ENCODE results near the gene MED17.
"Not testable (repeated sequence)": the region's sequence is repeated elsewhere in the genome, so short reads cannot be mapped to it uniquely, and the experiment has no call there.

- TF ChIP-seq, protein P1, sequence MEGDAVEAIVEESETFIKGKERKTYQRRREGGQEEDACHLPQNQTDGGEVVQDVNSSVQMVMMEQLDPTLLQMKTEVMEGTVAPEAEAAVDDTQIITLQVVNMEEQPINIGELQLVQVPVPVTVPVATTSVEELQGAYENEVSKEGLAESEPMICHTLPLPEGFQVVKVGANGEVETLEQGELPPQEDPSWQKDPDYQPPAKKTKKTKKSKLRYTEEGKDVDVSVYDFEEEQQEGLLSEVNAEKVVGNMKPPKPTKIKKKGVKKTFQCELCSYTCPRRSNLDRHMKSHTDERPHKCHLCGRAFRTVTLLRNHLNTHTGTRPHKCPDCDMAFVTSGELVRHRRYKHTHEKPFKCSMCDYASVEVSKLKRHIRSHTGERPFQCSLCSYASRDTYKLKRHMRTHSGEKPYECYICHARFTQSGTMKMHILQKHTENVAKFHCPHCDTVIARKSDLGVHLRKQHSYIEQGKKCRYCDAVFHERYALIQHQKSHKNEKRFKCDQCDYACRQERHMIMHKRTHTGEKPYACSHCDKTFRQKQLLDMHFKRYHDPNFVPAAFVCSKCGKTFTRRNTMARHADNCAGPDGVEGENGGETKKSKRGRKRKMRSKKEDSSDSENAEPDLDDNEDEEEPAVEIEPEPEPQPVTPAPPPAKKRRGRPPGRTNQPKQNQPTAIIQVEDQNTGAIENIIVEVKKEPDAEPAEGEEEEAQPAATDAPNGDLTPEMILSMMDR (IDR thresholded peaks at IDR 0.05) = not testable (repeated sequence)
- TF ChIP-seq EP300 (IDR thresholded peaks at IDR 0.05) = not testable (repeated sequence)
Observed at GRCh38 chr11:93745005-93745755, 38.9 kb upstream of the MED17 start.
